Thymus (tissue), 11 donors: ENCODE results near the gene MCL1. TPM values are rescaled to one million over a fixed set of nuclear protein-coding genes. Genes with fewer than 3 reads are reported as not detected.

Experiments
- DNase-seq, 9 donors: peaks; one replicate each; pipeline ENCODE4 v3.0.0-alpha.2; 2013; ENCODE audit warnings: low spot score in 9 of 9, low read depth in 6 of 9, missing footprints in 1 of 9
- H3K27ac ChIP-seq, 2 donors: one replicate each; pipeline ENCODE4 v1.5.1; 2013; ENCODE audit warnings: control low read depth in 1 of 2, low read depth in 1 of 2, low read length in 1 of 2, mild to moderate bottlenecking in 1 of 2, moderate library complexity in 1 of 2
- H3K27me3 ChIP-seq, 2 donors: one replicate each; pipeline ENCODE4 v1.5.1; 2013; ENCODE audit warnings: low read length in 1 of 2; ENCODE audit not compliant: control insufficient read depth in 2 of 2, insufficient read depth in 1 of 2
- H3K36me3 ChIP-seq, 2 donors: one replicate each; pipeline ENCODE4 v1.5.1; 2013; ENCODE audit warnings: low read length in 1 of 2, mild to moderate bottlenecking in 1 of 2, moderate library complexity in 1 of 2; ENCODE audit not compliant: control insufficient read depth in 2 of 2, insufficient read depth in 2 of 2
- H3K4me1 ChIP-seq, 2 donors: one replicate each; pipeline ENCODE4 v1.5.1; 2013; ENCODE audit warnings: low read length in 2 of 2; ENCODE audit not compliant: control insufficient read depth in 2 of 2, insufficient read depth in 2 of 2
- H3K4me3 ChIP-seq, 2 donors: one replicate each; pipeline ENCODE4 v1.5.1; 2013; ENCODE audit warnings: low read length in 2 of 2, control low read depth in 1 of 2, mild to moderate bottlenecking in 1 of 2
- H3K9me3 ChIP-seq, 2 donors: one replicate each; pipeline ENCODE4 v1.5.1; 2013; ENCODE audit warnings: low read length in 1 of 2, mild to moderate bottlenecking in 1 of 2; ENCODE audit not compliant: control insufficient read depth in 2 of 2, insufficient read depth in 1 of 2
- WGBS: extraction: QIAGEN DNeasy Blood & Tissue Kit; methylation state at CpG from one replicate; pipeline ENCODE4 v1.1.7; 2013; 5-methylcytosine and 5-hydroxymethylcytosine counted together
- polyA plus RNA-seq: library from polyadenylated mRNA; stranded (reverse); fragments of 200-250 nt; gene quantifications from one replicate; pipeline ENCODE4 v1.2.3, GENCODE V29; 2013
- total RNA-seq: library from RNA; stranded (reverse); fragments of 120-200 nt; gene quantifications from one replicate; pipeline ENCODE4 v1.2.4, GENCODE V29; 2013
- donor health status: healthy.

The MCL1 gene
- total and polyA plus RNA-seq, 2 donors = 129 to 200 TPM

GRCh38 chr1:150561254-150561973, 18.0 kb downstream of the MCL1 start:
- Histone ChIP-seq H3K4me3 (peak overlapping the region; percentile 55 to 61), H3K27ac (peak overlapping the region; percentile 97 to 99), H3K36me3 (no peaks in the 10 kb centered on the region), H3K27me3 (no peaks in the 10 kb centered on the region), H3K9me3 (peaks cover 0 to 4% of the 10 kb centered on the region in 2 donors), H3K4me1 (peaks cover 26 to 74% of the 10 kb centered on the region in 2 donors)
- under 1% methylated on average over 32 of the region's 32 CpGs for WGBS
- peak in 7 of 9 donors; percentile 48 to 84 (median 58) for DNase-seq

GRCh38 chr1:150560576-150561253, 18.7 kb downstream of the MCL1 start:
- peak in 8 of 9 donors; percentile 61 to 89 (median 74) for DNase-seq
- Histone ChIP-seq H3K4me3 (peak overlapping the region; percentile 55 to 61), H3K9me3 (peaks cover 0 to 4% of the 10 kb centered on the region in 2 donors), H3K4me1 (peaks cover 24 to 67% of the 10 kb centered on the region in 2 donors), H3K27me3 (no peaks in the 10 kb centered on the region), H3K27ac (peak overlapping the region; percentile 97 to 99), H3K36me3 (no peaks in the 10 kb centered on the region)
- WGBS = 18% methylated on average over 17 of the region's 17 CpGs

- H3K27me3 ChIP-seq = no peaks in the 10 kb centered on the region
- peaks cover 0 to 4% of the 10 kb centered on the region in 2 donors for H3K9me3 ChIP-seq
- H3K27ac ChIP-seq = peak overlapping the region; percentile 20 to 99
- peaks cover 24 to 60% of the 10 kb centered on the region in 2 donors for H3K4me1 ChIP-seq
- H3K36me3 ChIP-seq = no peaks in the 10 kb centered on the region
- WGBS = 25% methylated on average over 9 of the region's 9 CpGs
- DNase-seq = peak in 5 of 9 donors; percentile 46 to 80 (median 70)
- no peak overlapping the region for H3K4me3 ChIP-seq
Observed at GRCh38 chr1:150560011-150560438, 19.4 kb downstream of the MCL1 start.

DNA sequence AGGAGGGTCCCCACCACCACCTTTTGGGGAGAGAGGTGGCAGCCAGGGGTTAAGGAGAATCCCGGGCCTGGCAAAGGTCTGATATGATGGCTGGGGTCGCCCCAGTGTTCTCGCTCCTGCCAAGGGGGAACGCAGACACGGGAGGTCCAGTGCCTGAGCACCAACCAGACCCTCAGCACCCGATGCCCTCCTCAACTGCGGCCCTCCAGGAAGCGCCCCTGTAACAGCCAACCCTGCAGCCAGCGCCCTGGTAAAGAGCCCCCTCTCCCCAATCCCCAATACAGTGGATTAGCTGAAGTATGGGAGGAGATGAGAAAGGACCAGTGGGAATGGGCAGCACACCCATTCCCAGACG, 19.8 kb downstream of the MCL1 start:
- WGBS = 84% methylated on average over 10 of the region's 10 CpGs
- Histone ChIP-seq H3K27ac (no peak overlapping the region), H3K36me3 (no peaks in the 10 kb centered on the region), H3K9me3 (peaks cover 0 to 4% of the 10 kb centered on the region in 2 donors), H3K4me3 (no peak overlapping the region), H3K27me3 (no peaks in the 10 kb centered on the region), H3K4me1 (peaks cover 24 to 57% of the 10 kb centered on the region in 2 donors)
- no peak for DNase-seq

DNA sequence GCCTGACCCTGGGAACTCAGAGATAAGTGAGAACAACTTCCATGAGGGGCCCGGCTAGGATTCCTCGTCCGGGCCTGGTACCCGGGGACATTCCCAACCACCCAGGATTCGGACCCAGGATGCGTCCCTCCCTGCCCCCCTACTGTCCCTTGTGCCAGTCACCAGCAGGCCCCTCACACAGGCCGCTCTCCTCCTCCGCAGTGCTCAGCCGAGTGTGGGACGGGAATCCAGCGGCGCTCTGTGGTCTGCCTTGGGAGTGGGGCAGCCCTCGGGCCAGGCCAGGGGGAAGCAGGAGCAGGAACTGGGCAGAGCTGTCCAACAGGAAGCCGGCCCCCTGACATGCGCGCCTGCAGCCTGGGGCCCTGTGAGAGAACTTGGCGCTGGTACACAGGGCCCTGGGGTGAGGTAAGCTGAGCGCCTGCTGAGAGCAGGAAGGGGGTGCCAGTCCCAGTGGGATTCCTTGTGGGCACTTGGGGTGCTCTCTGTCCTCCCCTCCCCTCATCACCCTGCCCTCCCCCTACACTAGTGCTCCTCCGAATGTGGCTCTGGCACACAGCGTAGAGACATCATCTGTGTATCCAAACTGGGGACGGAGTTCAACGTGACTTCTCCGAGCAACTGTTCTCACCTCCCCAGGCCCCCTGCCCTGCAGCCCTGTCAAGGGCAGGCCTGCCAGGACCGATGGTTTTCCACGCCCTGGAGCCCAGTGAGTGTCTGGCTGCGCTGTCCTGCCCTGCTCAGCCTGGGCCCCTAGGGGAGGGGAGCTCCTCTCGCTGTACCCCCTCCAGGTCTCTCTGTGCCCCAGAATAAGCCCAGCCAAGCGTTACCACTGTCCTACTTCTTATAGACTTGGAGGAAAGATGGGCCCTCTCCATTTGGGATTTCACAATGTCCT, 20.4 kb downstream of the MCL1 start:
- Histone ChIP-seq H3K27ac (no peak overlapping the region), H3K4me1 (peaks cover 21 to 51% of the 10 kb centered on the region in 2 donors), H3K27me3 (no peaks in the 10 kb centered on the region), H3K36me3 (no peaks in the 10 kb centered on the region), H3K4me3 (no peak overlapping the region), H3K9me3 (peaks cover 0 to 4% of the 10 kb centered on the region in 2 donors)
- 89% methylated on average over 28 of the region's 28 CpGs for WGBS
- no peak for DNase-seq

- no peaks in the 10 kb centered on the region for H3K36me3 ChIP-seq
- H3K27ac ChIP-seq = no peak overlapping the region
- no peak overlapping the region for H3K4me3 ChIP-seq
- H3K9me3 ChIP-seq = peaks cover 0 to 4% of the 10 kb centered on the region in 2 donors
- H3K4me1 ChIP-seq = peaks cover 14 to 44% of the 10 kb centered on the region in 2 donors
- DNase-seq = no peak
- 88% methylated on average over 15 of the region's 15 CpGs for WGBS
- H3K27me3 ChIP-seq = peaks cover 0 to under 1% of the 10 kb centered on the region in 2 donors
Observed at GRCh38 chr1:150558303-150558704, 21.1 kb downstream of the MCL1 start.

GRCh38 chr1:150557813-150558212, 21.6 kb downstream of the MCL1 start:
- Histone ChIP-seq H3K27me3 (peaks cover 0 to 5% of the 10 kb centered on the region in 2 donors), H3K4me1 (peaks cover 11 to 40% of the 10 kb centered on the region in 2 donors), H3K9me3 (peaks cover 0 to 4% of the 10 kb centered on the region in 2 donors), H3K27ac (no peak overlapping the region), H3K4me3 (no peak overlapping the region), H3K36me3 (no peaks in the 10 kb centered on the region)
- DNase-seq = no peak
- 95% methylated on average over 15 of the region's 15 CpGs for WGBS

DNA sequence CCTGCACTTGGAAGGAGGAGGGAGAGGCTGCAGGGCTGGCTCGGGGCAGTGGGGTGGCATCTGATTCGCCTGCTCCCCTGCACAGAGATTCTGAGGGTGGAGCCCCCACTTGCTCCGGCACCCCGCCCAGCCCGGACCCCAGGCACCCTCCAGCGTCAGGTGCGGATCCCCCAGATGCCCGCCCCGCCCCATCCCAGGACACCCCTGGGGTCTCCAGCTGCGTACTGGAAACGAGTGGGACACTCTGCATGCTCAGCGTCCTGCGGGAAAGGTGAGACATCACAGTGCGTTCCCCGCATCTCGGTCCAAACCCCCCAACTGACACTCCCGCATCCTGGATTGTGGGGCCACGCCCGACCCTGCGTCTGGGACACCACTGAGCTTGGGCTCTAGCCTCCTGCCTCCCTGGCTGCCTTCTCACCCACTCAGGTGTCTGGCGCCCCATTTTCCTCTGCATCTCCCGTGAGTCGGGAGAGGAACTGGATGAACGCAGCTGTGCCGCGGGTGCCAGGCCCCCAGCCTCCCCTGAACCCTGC, 22.3 kb downstream of the MCL1 start:
- DNase-seq = no peak
- Histone ChIP-seq H3K4me1 (peaks cover 9 to 40% of the 10 kb centered on the region in 2 donors), H3K27ac (no peak overlapping the region), H3K4me3 (no peak overlapping the region), H3K27me3 (peaks cover 0 to 12% of the 10 kb centered on the region in 2 donors), H3K9me3 (peaks cover 0 to 4% of the 10 kb centered on the region in 2 donors), H3K36me3 (no peaks in the 10 kb centered on the region)
- 95% methylated on average over 26 of the region's 26 CpGs for WGBS
